Cardiac muscle cell (in vitro differentiated cells and primary cell): ENCODE data around the gene RPS6KL1. TPM values are rescaled to one million over a fixed set of nuclear protein-coding genes. Genes with fewer than 3 reads are reported as not detected.

Experiments
- DNase-seq, 2 donors: peaks; one replicate each; pipeline versions ENCODE4 v3.0.0 to v3.0.0-alpha.2; 2010 to 2017; ENCODE audit warnings: low read depth in 1 of 2, low spot score in 1 of 2
- H3K27ac ChIP-seq: fragments of 200-600 bp; sonication (generic); 2 replicates; pipeline ENCODE4 v1.5.1; 2016
- H3K27me3 ChIP-seq: fragments of 200-600 bp; sonication (generic); 2 replicates; pipeline ENCODE4 v1.6.0; 2016; ENCODE audit warnings: control low read depth
- H3K36me3 ChIP-seq: fragments of 200-600 bp; sonication (generic); 2 replicates; pipeline ENCODE4 v1.5.1; 2016; ENCODE audit warnings: control low read depth
- H3K4me1 ChIP-seq: fragments of 200-600 bp; sonication (generic); 2 replicates; pipeline ENCODE4 v1.8.1; 2017; ENCODE audit warnings: low read depth, mild to moderate bottlenecking, mixed run types
- H3K4me3 ChIP-seq: fragments of 200-600 bp; sonication (generic); 2 replicates; pipeline ENCODE4 v1.5.1; 2016; ENCODE audit warnings: mild to moderate bottlenecking
- H3K9me3 ChIP-seq: fragments of 200-600 bp; sonication (generic); 2 replicates; pipeline ENCODE4 v1.5.1; 2017; ENCODE audit warnings: low read depth, mild to moderate bottlenecking, control low read depth
- CTCF ChIP-seq: IDR thresholded peaks from 2 replicates; pipeline ENCODE4 v1.5.1; 2012; ENCODE audit warnings: low read depth, mild to moderate bottlenecking, low read length
- polyA plus RNA-seq: library from polyadenylated mRNA; unstranded; fragments of >200 nt; fragmentation: Nextera tagmentation; extraction: Ambion mirVana; gene quantifications from 2 replicates; pipeline ENCODE4 v1.2.1, GENCODE V29; 2016
- total RNA-seq: library from RNA; depleted of rRNA; stranded (reverse); fragments of >200 nt; gene quantifications from 2 replicates; pipeline ENCODE4 v1.2.3, GENCODE V29; 2016

Gene RPS6KL1
- total and polyA plus RNA-seq, 2 experiments from 2014 or later: 9.3 to 15.1 TPM

GRCh38 chr14:74963705-74964271 is 40.7 kb upstream of the RPS6KL1 start:
- peak; percentile 34 to 51 for DNase-seq
- Histone ChIP-seq H3K9me3 (no peaks in the 10 kb centered on the region), H3K4me1 (peaks cover 9% of the 10 kb centered on the region), H3K27ac (peak overlapping the region; percentile 58), H3K27me3 (no peaks in the 10 kb centered on the region), H3K4me3 (no peak overlapping the region), H3K36me3 (no peaks in the 10 kb centered on the region)
- no peak for TF ChIP-seq CTCF

- TF ChIP-seq CTCF: no peak
- Histone ChIP-seq H3K27me3 (no peaks in the 10 kb centered on the region), H3K27ac (peak overlapping the region; percentile 58), H3K4me3 (no peak overlapping the region), H3K9me3 (no peaks in the 10 kb centered on the region), H3K4me1 (peaks cover 9% of the 10 kb centered on the region), H3K36me3 (no peaks in the 10 kb centered on the region)
- no peak for DNase-seq
These were observed 40.2 kb upstream of the RPS6KL1 start for GRCh38 chr14:74963178-74963704.

- Histone ChIP-seq H3K36me3 (no peaks in the 10 kb centered on the region), H3K27me3 (no peaks in the 10 kb centered on the region), H3K4me1 (peaks cover 9% of the 10 kb centered on the region), H3K27ac (no peak overlapping the region), H3K4me3 (no peak overlapping the region), H3K9me3 (no peaks in the 10 kb centered on the region)
- DNase-seq: no peak
- TF ChIP-seq CTCF: no peak
These were observed 39.4 kb upstream of the RPS6KL1 start for GRCh38 chr14:74962493-74962892.

- H3K36me3 ChIP-seq: no peaks in the 10 kb centered on the region
- no peak overlapping the region for H3K4me3 ChIP-seq
- no peak for TF ChIP-seq CTCF
- peaks cover 10% of the 10 kb centered on the region for H3K4me1 ChIP-seq
- no peak for DNase-seq
- no peaks in the 10 kb centered on the region for H3K27me3 ChIP-seq
- no peaks in the 10 kb centered on the region for H3K9me3 ChIP-seq
- no peak overlapping the region for H3K27ac ChIP-seq
These were observed 39.0 kb upstream of the RPS6KL1 start for GRCh38 chr14:74962046-74962445.

GRCh38 chr14:74961238-74961911 is 38.3 kb upstream of the RPS6KL1 start:
- H3K27ac ChIP-seq: no peak overlapping the region
- TF ChIP-seq CTCF: no peak
- no peaks in the 10 kb centered on the region for H3K36me3 ChIP-seq
- H3K27me3 ChIP-seq: no peaks in the 10 kb centered on the region
- peaks cover 16% of the 10 kb centered on the region for H3K4me1 ChIP-seq
- no peak overlapping the region for H3K4me3 ChIP-seq
- no peaks in the 10 kb centered on the region for H3K9me3 ChIP-seq
- no peak for DNase-seq
